ENCODE results near the gene MBNL1. TPM values are rescaled to one million over a fixed set of nuclear protein-coding genes. Genes with fewer than 3 reads are reported as not detected.

The MBNL1 gene
- total and polyA plus RNA-seq, 2 of the 13 experiments (the other 11 are each of a cell fraction or from before 2014, with no cell fraction given) = 27.1 to 55.4 TPM

GRCh38 chr3:152258448-152259393, 10.0 kb upstream of the MBNL1 start (continued):
- TF ChIP-seq ZNF10 (CRISPR knock-in tag; IDR thresholded peaks at IDR 0.05; ENCODE audit: borderline replicate concordance, low read depth) = no peak
- TF ChIP-seq, protein P1, sequence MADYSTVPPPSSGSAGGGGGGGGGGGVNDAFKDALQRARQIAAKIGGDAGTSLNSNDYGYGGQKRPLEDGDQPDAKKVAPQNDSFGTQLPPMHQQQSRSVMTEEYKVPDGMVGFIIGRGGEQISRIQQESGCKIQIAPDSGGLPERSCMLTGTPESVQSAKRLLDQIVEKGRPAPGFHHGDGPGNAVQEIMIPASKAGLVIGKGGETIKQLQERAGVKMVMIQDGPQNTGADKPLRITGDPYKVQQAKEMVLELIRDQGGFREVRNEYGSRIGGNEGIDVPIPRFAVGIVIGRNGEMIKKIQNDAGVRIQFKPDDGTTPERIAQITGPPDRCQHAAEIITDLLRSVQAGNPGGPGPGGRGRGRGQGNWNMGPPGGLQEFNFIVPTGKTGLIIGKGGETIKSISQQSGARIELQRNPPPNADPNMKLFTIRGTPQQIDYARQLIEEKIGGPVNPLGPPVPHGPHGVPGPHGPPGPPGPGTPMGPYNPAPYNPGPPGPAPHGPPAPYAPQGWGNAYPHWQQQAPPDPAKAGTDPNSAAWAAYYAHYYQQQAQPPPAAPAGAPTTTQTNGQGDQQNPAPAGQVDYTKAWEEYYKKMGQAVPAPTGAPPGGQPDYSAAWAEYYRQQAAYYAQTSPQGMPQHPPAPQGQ (CRISPR knock-in tag; IDR thresholded peaks at IDR 0.05; ENCODE audit: borderline replicate concordance) = no peak
- no peak for TF ChIP-seq TAF1 (CRISPR knock-in tag; IDR thresholded peaks at IDR 0.05)
- TF ChIP-seq ZNF577 (CRISPR knock-in tag; IDR thresholded peaks at IDR 0.05; ENCODE audit: borderline replicate concordance, low read depth) = no peak
- no peak for TF ChIP-seq ZBTB4 (CRISPR knock-in tag; IDR thresholded peaks at IDR 0.05; ENCODE audit: borderline replicate concordance)
- no peak for TF ChIP-seq BRD4 (CRISPR knock-in tag; IDR thresholded peaks at IDR 0.05)
- TF ChIP-seq TBX2 (CRISPR knock-in tag; IDR thresholded peaks at IDR 0.05; ENCODE audit: borderline replicate concordance) = peak; percentile 61; the same call in 1 of the 2 replicates
- no peak for TF ChIP-seq MATR3 (CRISPR knock-in tag; IDR thresholded peaks at IDR 0.05)
- TF ChIP-seq ZNF710 (CRISPR knock-in tag; IDR thresholded peaks at IDR 0.05; ENCODE audit: borderline replicate concordance) = no peak
- no peak for TF ChIP-seq ZNF333 (CRISPR knock-in tag; IDR thresholded peaks at IDR 0.05; ENCODE audit: borderline replicate concordance)
- TF ChIP-seq ZBTB7B (CRISPR knock-in tag; IDR thresholded peaks at IDR 0.05) = no peak
- peak; percentile 60 for TF ChIP-seq TBL1XR1 (IDR thresholded peaks at IDR 0.05; ENCODE audit: borderline replicate concordance, low read length, partially characterized antibody)
- no peak for TF ChIP-seq HNRNPUL1 (IDR thresholded peaks at IDR 0.05; ENCODE audit: low read depth, low read length)
- no peak for TF ChIP-seq GLI4 (CRISPR knock-in tag; IDR thresholded peaks at IDR 0.05; ENCODE audit: borderline replicate concordance)
- no peak for TF ChIP-seq E2F2 (CRISPR knock-in tag; IDR thresholded peaks at IDR 0.05; ENCODE audit: borderline replicate concordance)
- TF ChIP-seq, protein P2, sequence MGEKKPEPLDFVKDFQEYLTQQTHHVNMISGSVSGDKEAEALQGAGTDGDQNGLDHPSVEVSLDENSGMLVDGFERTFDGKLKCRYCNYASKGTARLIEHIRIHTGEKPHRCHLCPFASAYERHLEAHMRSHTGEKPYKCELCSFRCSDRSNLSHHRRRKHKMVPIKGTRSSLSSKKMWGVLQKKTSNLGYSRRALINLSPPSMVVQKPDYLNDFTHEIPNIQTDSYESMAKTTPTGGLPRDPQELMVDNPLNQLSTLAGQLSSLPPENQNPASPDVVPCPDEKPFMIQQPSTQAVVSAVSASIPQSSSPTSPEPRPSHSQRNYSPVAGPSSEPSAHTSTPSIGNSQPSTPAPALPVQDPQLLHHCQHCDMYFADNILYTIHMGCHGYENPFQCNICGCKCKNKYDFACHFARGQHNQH (CRISPR knock-in tag; IDR thresholded peaks at IDR 0.05) = peak; percentile 56; the same call in 1 of the 2 replicates
- no peak for TF ChIP-seq ZNF326 (CRISPR knock-in tag; IDR thresholded peaks at IDR 0.05; ENCODE audit: borderline replicate concordance)
- TF ChIP-seq ATM (IDR thresholded peaks at IDR 0.05; ENCODE audit: borderline replicate concordance) = no peak
